ENCODE data around the gene ZFHX3.

The ZFHX3 gene

GRCh38 chr16:72793017-72793416, 254.9 kb downstream of the ZFHX3 start:
- DNase-seq (ENCODE audit: low spot score) = no peak

- DNase-seq (ENCODE audit: low spot score) = no peak
Measured at GRCh38 chr16:72791786-72792185, 256.1 kb downstream of the ZFHX3 start.

- no peak for DNase-seq (ENCODE audit: low spot score)
Measured at GRCh38 chr16:72789921-72790320, 258.0 kb downstream of the ZFHX3 start.

GRCh38 chr16:72789465-72789864, 258.5 kb downstream of the ZFHX3 start:
- DNase-seq (ENCODE audit: low spot score) = no peak

GRCh38 chr16:72788269-72788809, 259.6 kb downstream of the ZFHX3 start:
- DNase-seq (ENCODE audit: low spot score) = no peak

- peak; percentile 66 for DNase-seq (ENCODE audit: low spot score)
Measured at GRCh38 chr16:72787514-72788268, 260.2 kb downstream of the ZFHX3 start.

GRCh38 chr16:72787130-72787513, 260.8 kb downstream of the ZFHX3 start:
- DNase-seq (ENCODE audit: low spot score) = no peak

GRCh38 chr16:72786606-72787005, 261.3 kb downstream of the ZFHX3 start:
- DNase-seq (ENCODE audit: low spot score) = no peak

GRCh38 chr16:72785886-72786285, 262.0 kb downstream of the ZFHX3 start:
- no peak for DNase-seq (ENCODE audit: low spot score)

GRCh38 chr16:72785171-72785570, 262.8 kb downstream of the ZFHX3 start:
- no peak for DNase-seq (ENCODE audit: low spot score)

- no peak for DNase-seq (ENCODE audit: low spot score)
Measured at GRCh38 chr16:72783716-72784318, 264.1 kb downstream of the ZFHX3 start.

GRCh38 chr16:72769876-72770275, 278.1 kb downstream of the ZFHX3 start:
- no peak for DNase-seq (ENCODE audit: low spot score)

- no peak for DNase-seq (ENCODE audit: low spot score)
Measured at GRCh38 chr16:72768591-72768990, 279.3 kb downstream of the ZFHX3 start.

GRCh38 chr16:72766506-72766905, 281.4 kb downstream of the ZFHX3 start:
- DNase-seq (ENCODE audit: low spot score) = no peak

GRCh38 chr16:72764015-72764654, 283.8 kb downstream of the ZFHX3 start:
- DNase-seq (ENCODE audit: low spot score) = no peak

- DNase-seq (ENCODE audit: low spot score) = no peak
Measured at GRCh38 chr16:72760581-72760980, 287.3 kb downstream of the ZFHX3 start.

GRCh38 chr16:72753881-72754280, 294.0 kb downstream of the ZFHX3 start:
- no peak for DNase-seq (ENCODE audit: low spot score)

GRCh38 chr16:72752004-72752695, 295.8 kb downstream of the ZFHX3 start:
- no peak for DNase-seq (ENCODE audit: low spot score)

- no peak for DNase-seq (ENCODE audit: low spot score)
Measured at GRCh38 chr16:72751076-72751475, 296.9 kb downstream of the ZFHX3 start.

- no peak for DNase-seq (ENCODE audit: low spot score)
Measured at GRCh38 chr16:72749091-72749490, 298.8 kb downstream of the ZFHX3 start.

- DNase-seq (ENCODE audit: low spot score) = no peak
Measured at GRCh38 chr16:72744076-72744793, 303.7 kb downstream of the ZFHX3 start.

Data from Ammon's horn (tissue), 1 donor.